ENCODE measurements around the gene IL12RB2.

The IL12RB2 gene, protein sequence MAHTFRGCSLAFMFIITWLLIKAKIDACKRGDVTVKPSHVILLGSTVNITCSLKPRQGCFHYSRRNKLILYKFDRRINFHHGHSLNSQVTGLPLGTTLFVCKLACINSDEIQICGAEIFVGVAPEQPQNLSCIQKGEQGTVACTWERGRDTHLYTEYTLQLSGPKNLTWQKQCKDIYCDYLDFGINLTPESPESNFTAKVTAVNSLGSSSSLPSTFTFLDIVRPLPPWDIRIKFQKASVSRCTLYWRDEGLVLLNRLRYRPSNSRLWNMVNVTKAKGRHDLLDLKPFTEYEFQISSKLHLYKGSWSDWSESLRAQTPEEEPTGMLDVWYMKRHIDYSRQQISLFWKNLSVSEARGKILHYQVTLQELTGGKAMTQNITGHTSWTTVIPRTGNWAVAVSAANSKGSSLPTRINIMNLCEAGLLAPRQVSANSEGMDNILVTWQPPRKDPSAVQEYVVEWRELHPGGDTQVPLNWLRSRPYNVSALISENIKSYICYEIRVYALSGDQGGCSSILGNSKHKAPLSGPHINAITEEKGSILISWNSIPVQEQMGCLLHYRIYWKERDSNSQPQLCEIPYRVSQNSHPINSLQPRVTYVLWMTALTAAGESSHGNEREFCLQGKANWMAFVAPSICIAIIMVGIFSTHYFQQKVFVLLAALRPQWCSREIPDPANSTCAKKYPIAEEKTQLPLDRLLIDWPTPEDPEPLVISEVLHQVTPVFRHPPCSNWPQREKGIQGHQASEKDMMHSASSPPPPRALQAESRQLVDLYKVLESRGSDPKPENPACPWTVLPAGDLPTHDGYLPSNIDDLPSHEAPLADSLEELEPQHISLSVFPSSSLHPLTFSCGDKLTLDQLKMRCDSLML

DNA sequence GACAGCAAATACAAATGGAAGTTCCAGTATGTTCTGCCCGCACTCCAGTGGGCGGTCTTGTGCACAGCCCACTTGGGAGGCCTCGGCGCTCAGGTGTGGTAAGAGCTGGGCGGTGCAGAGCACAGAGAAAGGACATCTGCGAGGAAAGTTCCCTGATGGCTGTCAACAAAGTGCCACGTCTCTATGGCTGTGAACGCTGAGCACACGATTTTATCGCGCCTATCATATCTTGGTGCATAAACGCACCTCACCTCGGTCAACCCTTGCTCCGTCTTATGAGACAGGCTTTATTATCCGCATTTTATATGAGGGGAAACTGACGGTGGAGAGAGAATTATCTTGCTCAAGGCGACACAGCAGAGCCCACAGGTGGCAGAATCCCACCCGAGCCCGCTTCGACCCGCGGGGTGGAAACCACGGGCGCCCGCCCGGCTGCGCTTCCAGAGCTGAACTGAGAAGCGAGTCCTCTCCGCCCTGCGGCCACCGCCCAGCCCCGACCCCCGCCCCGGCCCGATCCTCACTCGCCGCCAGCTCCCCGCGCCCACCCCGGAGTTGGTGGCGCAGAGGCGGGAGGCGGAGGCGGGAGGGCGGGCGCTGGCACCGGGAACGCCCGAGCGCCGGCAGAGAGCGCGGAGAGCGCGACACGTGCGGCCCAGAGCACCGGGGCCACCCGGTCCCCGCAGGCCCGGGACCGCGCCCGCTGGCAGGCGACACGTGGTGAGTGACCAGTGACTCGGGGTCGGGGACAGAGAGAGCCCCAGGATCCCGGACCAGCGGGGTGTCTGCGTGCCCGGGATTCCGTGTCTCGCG is at the start of gene IL12RB2:
TSS of gene IL12RB2 (plus strand) at position 623 of the 810 bp plus-strand sequence. CDS start 12,496 bp downstream, outside the sequence.
- DNase-seq: no peak

DNA sequence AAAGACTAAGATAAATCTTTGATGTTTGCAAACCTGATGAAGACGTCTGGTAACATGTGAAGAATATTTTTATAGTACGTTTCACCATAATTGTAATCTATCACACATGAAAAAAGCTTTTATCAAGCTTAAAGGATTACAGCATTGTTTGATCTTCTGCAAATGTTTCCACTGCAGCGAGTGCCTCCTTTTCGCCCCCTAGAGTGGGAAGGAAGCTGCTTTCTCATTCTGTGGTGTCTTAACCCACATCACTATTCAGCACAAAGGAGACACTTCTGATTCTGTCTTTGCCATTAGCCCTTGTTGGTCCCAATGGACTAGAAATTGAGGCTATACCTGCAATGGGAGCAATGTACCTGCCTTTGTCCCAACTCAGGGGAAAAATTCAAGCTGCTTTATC is 46.0 kb upstream of the IL12RB2 start:
- no peak for DNase-seq

DNA sequence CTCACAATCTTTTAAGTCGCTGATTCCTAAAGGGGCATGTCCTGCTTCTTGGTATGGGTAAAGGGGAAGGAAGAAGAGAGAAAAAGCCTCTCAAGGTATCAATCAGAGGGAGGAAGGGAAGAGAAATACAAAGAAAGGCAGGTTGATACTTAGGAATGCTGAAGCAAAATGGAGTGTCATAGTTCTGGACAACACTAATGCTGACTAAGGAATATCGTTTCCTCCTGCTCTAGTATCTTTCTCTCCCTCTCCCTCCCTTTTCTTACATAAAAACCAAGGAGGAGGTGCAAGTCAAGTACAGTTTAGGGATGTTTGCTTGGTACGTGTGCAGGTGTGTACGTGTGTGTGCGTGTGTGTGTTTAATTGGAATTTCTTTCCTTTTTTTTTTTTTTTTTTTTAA is 44.9 kb upstream of the IL12RB2 start:
- no peak for DNase-seq

DNA sequence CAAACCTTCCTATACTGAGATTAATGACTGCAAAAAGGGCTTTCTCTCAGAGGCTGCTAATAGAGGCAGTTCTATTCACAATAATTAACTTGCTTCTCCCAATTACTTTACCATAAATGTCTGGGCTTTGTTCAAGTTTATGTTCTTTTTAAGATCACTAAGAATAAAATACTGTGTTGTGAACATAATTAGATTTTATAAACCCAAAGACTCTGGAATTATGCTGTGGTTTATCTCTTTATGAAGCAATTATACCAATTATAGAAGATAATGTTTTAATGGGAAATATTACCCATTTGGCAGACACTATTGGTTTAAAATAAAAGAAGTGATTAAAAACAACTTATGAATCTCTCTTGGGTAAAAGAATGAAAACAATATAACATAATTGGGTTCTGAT is 43.5 kb upstream of the IL12RB2 start:
- DNase-seq: no peak

DNA sequence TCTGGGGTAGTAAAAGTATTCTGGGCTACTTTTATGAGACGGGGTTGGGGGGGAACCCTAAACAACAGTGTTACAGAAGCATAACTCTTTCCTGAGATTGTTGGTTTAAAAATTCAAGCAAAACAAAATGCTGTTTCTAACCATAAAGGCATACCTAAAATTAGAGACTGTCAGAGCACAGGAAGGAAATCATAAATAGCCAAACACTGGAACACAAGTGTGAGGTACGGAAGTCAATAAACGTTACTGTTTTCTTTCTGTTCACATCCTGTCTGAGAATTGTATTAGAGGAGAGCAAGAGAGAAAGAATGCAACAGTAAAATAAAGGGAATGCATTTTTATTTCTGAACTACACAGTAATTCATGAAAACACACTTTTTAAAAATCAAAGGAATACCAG is 42.8 kb upstream of the IL12RB2 start:
- DNase-seq: no peak

DNA sequence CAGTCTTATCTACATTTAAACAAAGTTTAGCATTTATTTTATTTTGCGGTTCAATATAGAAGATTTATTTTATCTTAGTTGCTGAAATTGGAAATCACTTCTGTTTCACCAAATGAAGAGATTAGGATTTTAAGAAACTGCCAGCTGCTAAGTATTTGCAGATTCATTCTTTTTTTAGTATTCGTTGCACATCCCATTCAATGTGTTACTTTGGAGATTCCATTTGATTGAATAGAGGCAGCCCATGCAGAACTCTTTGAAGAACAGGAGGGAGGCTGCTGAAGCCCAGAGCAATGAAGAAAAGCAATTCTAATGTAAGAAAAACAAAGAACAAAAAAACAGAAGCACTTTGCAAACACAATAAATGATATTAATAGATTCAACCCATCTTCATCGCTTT is 38.6 kb upstream of the IL12RB2 start:
- DNase-seq: no peak

DNA sequence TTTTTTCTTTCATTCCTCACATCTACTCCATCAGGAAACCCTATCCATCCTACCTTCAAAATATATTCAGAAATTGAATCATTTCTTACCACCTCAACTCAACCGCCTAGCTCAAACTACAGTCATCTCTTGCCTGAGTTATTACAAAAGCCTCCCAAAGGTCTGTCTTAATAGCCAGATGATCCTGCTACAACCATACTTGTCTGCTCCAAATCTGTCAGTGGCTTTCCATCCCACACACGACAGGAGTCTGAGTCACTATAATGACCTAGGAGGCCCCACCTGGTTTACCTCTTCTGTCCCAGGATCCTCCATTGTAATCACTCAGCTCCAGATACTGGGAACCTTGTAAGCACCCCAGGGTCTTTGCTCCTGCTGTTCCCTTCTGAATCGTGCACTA is 37.1 kb upstream of the IL12RB2 start:
- no peak for DNase-seq

DNA sequence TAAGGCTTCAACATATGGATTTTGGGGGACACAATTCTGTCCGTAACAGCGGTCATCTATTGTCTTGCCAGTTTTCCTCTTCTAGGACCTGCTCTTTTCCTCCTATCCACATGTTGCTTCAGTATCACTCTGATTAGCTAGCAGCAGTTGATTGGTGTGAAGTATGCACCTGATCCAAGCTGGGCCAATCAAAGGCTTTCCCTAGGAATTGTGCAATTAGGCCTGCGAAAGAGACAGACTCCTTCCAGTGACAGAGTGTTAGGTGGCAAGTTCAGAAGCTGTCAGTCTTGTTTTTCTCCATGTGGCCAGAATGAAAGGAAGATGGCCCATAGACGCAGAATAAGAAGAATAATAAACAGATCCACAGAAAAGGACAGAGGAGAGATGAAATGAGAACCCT is 34.1 kb upstream of the IL12RB2 start:
- no peak for DNase-seq

DNA sequence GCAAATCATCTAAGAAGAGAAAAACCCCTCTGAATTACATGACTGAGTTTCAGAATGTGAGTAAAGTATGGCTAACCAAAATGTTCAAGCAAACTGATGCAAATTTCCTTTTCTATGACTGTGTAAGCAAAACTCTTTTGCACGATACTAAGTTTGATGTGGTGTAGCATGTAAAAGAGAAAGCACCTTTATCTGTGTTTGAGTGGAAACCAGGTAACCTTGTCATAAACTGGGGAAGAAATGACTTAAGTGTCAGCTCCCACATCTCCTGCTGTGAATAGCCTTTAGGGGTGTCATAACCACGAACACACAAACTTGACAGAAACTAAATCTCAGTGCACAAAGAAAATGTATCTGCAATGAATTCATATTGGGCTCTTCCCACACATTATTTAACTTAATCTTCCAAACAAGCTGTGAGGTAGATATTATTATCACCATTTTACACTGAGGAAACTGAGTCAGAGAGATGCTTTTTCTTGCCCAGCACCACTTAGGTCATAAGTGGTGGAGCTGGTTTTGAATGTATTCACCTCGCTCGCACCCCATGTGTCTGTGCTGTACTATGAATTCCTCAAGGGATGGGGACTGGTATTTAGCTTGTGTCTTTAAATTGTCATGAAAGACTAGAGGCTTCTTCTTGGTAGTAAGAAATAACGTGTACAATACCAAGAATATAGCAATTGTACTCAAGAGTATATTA is 32.9 kb upstream of the IL12RB2 start:
- no peak for DNase-seq

DNA sequence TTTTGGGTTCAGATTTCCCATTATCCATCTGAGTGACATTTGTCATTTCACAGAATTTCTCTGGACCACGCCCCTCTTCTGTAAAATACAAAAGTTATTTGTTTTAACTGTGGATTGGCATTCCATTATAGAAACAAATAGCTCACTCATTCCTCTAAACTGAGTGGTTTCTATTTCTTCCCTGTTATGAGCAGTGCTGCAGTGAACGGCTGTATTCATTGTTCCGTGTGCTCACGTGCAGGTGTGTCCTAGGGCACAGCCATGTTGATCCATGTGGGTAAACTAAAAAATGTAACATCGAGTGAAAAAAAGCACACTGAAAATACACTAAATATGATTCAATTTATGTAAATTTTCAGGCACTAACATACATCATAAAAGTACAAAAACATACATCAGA is 27.0 kb upstream of the IL12RB2 start:
- no peak for DNase-seq

DNA sequence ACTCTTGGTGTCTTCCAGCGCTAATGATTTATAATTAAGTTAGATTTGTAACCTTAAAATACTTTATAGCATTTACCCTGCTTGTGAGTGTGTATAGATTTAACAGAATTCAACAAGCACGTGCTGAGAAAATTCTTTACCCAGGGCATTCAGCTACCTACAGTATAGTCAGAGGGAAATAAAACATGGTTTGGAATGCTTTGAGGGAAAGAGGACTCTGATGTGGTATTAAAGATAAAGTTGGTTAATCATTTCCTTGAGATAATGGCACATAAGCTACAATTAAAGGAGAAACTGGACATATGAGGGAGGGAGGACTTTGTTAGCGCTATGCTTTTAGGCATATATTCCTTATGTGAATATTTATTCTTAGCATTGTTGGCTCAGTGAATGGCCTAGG is 26.4 kb upstream of the IL12RB2 start:
- DNase-seq: no peak

DNA sequence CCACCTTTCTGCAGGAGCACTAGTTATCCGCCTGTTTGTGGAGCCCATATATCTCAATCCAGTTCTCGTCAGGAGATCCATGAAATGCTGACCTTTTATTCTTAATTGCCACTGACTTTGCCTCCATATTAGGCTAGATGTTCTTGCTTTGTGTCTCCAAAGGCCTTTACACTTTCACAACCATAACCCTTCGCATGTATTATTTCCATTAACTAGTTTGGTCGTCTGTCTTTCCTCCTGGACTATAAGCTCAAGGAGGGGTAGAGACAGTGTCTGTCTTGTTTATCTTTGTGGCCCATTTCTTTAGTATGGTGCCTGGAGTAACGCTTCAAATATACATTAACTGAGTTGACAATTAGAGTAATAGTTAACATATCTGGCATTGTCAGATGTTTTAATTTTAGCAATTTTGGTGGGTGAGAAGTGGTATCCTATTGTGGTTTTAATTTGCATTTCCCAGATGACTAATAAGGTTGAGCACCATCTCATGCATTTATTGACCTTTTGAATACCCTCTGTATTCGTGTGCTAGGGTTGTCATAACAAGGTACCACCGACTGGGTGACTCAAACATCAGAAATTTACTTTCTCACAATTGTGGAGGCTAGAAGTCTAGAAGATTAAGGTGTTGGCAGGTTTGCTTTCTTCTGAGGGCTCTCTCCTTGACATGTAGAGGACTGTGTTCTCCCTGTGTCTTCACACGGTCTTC is 21.7 kb upstream of the IL12RB2 start:
- no peak for DNase-seq

DNA sequence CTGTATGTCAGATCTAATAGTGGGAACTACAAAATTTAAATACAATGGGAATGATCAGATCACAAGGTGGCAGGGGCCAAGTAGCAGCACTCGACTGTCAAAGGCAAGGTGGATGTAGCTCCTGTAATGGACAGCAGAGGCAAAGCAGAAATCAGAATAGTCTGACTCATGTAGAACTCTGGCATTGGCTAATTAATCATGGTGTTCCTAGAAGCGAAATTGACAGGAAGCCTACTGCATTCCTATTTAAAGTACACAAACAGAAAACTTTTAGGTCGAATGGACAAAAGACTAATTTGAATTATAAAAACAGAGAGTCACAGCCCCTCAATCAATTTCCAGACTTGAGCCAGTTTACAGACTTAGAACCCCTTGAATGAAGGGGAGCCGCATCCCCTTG is 17.4 kb upstream of the IL12RB2 start:
- no peak for DNase-seq

DNA sequence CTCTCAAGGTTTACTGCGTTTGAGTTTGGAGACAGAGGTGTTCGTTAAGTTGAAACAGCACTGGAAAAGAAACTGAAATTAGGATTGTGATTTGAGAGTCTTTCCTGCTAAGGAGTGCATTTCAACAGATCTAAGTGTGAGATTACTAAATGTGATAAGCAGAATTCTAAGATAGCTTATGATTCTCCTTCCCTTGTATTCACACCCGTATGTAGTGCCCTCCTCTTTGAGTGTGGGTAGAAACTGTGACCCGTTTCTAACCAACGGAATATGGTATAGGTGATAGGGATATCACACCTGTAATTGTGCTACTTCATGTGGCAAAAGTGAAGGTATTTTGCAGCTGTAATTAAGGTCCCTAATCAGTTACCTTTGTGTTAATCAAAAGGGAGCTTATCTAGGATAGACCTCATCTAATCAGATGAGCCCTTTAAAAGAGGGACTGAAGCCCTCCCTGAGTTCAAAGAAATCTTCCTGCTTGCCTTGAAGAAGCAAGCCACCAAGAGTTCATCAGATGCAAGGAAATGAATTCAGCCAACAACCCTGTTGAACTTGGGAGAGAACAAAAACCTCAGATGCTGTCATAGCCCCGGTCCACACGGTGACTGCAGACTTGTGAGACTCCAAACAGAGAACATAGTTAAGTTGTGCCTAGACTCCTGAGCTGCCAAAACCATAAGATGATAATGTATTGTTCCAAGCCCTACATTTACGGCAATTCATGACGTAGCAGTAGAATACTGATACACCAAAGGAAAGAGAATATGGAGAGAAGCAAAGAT is 12.6 kb upstream of the IL12RB2 start:
- no peak for DNase-seq

DNA sequence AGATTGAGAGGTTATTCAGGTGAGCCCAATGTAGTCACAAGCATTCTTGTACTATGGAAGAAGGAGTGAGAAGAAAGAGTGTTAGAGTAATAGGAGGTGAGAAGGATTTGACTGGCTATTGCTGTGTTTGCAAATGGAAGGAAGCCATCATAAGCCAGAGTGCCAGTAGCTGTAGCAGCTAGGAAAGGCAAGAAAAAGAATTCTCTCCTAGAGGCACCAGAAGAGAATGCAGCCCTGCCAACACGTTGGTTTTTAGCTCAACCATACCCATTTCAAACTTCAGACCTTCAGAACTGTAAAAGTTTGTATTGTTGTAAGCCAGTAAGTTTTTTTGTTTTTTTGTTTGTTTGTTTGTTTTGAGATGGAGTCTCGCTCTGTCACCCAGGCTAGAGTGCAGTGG is 8.9 kb upstream of the IL12RB2 start:
- no peak for DNase-seq

DNA sequence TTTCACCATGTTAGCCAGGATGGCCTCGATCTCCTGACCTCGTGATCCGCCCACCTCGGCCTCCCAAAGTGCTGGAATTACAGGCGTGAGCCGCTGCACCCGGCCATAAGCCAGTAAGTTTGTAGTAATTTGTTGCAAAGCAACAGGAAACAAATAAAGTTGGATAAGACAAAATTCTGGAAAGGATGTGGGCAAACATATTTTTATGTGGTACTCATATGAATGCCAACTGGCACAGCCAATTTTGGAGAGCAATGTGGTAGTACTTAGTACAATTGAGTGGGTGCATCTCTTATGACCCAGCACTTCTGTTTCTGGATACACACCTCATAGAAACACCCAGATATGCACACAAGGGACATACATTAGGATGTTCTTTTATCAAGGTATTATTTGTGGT is 8.4 kb upstream of the IL12RB2 start:
- DNase-seq: no peak

DNA sequence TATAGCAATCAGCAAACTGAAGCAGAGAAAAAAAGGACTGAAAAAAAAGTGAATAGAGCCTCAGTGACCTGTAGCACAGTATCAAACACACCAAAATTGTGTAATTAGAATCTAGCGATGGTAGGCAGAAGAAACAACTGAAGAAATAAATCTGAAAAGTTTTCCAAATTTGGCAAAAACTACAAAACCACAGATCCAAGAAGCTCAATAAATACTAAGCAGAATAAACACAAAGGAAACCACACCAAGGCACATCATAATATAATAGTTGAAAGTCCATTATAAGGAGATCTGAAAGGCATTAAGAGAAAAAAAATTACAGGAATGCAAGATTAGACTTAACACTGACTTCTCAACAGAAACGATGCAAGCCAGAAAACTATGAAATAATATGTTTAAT is 7.1 kb upstream of the IL12RB2 start:
- DNase-seq: no peak

DNA sequence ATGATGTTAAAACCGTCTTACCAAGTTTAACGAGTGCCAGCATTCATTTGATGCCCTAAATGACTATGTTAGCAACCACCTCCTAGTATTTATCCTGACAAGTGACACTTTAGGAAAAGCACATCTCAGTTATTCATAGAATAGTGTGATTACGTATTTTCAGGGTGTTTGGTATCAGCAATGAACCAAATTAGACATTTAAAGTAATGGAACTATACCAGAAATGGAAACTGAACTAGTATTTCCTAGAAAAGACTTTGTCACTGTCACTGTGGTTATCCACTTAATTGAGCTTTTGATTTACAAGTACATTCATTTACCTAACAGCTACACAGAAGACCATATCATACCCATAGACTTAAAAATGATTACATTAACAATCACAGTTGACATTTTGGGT is 3.6 kb upstream of the IL12RB2 start:
- no peak for DNase-seq

DNA sequence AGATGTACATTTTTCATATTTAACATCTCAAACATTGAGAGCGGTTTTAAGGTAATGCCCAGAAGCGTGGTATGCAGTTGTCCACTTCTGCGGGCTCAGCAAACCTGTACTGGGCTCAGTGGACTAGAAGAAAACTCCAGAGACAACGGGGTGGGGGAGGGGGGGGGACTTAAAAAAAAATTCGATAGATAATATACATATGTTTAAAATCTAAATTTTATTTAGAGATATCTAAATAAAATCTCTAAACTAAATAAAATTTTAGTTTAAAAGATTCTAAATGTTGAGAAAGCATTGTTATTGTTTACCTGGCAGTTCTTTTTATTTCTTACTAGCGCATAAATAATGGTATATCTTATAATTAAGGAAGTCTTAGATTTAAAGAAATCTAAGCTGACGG is 1.1 kb upstream of the IL12RB2 start:
- DNase-seq: no peak

DNA sequence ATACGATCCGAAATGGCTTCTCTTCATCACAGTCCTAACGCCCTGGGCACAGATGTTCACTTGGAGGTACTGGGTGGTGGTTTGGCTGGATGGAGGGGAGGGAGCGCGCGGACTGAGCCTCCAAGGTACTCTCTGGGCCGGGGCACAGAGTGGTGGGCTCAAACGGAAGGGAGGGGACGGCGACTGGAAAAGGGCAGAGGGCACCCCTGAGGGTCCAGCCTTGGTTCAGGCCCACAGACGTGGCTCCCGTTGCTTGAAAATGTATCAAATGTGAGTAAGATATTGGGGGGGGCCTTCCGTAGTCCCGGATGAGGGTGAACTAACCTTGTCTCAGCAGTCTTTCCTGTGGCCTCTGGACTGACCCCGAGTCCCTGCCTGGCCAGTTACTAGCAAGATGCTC is 463 bp downstream of the IL12RB2 start:
- no peak for DNase-seq

DNA sequence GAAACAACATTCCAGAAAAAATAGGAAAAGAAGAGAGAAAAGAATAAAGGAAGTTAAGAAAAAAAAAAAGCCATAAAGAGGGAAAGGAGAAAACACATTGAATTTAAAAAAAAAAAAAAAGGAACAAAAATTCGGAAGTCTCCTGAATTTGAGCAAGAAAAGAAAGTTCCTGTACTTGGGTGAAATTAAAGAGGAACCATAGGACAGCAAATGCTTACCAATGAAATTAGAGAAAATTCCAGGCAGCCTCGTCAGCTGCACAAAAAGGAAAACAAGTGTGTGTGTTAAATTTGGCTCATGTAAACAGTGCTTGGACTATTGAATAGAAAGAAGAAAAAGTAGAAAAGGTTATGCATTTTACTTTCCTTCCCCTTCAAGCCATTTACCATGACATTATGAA is 4.9 kb downstream of the IL12RB2 start:
- no peak for DNase-seq

All from SHP77 treated with DMSO at 0.1 percent for 48 hours (cell line).